HUES6 (cell line): ENCODE data around the gene ZAP70.

Experiments
- H3K27ac ChIP-seq: 2 replicates; pipeline ENCODE4 v1.7.0; 2013; ENCODE audit warnings: low read depth, mild to moderate bottlenecking, low read length, inconsistent platforms
- H3K27me3 ChIP-seq: 2 replicates; pipeline ENCODE4 v1.6.1; 2013; ENCODE audit warnings: low read length; ENCODE audit not compliant: control insufficient read depth, insufficient read depth
- H3K36me3 ChIP-seq: 2 replicates; pipeline ENCODE4 v1.6.1; 2013; ENCODE audit warnings: low read length; ENCODE audit not compliant: control insufficient read depth, insufficient read depth
- H3K4me1 ChIP-seq: 2 replicates; pipeline ENCODE4 v1.6.1; 2013; ENCODE audit warnings: low read length; ENCODE audit not compliant: control insufficient read depth, insufficient read depth
- H3K4me3 ChIP-seq: 2 replicates; pipeline ENCODE4 v1.5.1; 2013; ENCODE audit warnings: low read depth, low read length
- H3K9ac ChIP-seq: one replicate; pipeline ENCODE4 v1.6.1; 2013; ENCODE audit warnings: mild to moderate bottlenecking, low read length
- H3K9me3 ChIP-seq: 2 replicates; pipeline ENCODE4 v1.6.1; 2013; ENCODE audit warnings: low read depth, low read length; ENCODE audit not compliant: control insufficient read depth, insufficient read depth

The ZAP70 gene

DNA sequence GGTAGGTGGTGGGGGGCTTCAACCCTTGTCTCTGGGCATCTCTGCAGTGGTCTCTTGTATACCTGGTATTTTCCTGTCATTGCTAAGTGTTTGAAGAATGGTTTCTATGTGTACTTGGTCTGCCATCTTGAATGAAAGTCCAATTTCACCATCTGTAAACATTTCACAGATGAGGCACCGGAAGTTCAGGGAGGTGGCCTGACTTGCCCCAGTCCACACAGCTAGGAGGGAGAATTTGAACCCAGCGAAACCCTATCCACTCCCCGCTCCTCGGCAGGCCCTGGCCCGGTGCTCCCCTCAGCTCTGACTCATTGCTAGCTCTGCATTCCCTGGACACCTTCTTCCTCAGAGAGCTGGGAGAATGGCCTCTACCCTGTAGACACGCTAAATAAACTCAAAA, 30.5 kb downstream of the ZAP70 start:
- H3K9ac ChIP-seq: no peak overlapping the region
- H3K36me3 ChIP-seq: no peaks in the 10 kb centered on the region
- H3K27me3 ChIP-seq: no peaks in the 10 kb centered on the region
- H3K27ac ChIP-seq: no peak overlapping the region
- H3K4me3 ChIP-seq: no peak overlapping the region
- no peaks in the 10 kb centered on the region for H3K9me3 ChIP-seq
- 0 out of 2 replicates have a peak, but pooled peaks cover 7% of the 10 kb centered on the region for H3K4me1 ChIP-seq

DNA sequence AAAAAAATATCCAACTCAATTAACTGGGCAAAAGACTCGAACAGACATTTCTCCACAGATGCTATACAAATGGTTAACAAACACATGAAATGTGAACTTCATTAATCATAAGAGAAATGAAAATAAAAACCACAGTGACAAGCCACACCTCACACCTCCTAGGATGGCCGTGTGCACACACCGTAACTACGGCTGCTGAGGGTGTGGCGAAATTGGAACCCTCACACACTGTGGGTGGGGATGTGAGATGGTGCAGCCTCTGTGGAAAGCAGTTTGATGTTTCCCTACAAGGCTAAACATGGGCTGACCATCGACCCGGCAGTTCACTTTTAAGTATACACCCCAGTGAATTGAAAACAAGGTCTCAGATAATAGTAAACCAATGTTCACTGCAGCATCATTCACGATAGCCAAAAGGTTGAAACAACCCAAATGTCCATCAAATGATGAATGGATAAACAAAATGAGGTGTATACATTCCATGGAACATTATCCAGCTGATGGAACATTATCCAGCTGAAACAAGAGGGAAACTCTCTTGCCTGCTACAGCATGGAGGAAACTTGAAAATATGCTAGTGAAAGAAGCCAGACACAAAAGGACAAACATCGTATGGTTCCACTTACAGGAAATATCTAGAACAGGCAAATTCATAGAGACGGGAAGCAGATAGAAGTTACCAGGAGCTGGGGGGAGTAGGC, 32.2 kb downstream of the ZAP70 start:
- Histone ChIP-seq H3K36me3 (no peaks in the 10 kb centered on the region), H3K4me3 (no peak overlapping the region), H3K4me1 (peaks cover 17% of the 10 kb centered on the region), H3K27ac (no peak overlapping the region), H3K9me3 (no peaks in the 10 kb centered on the region), H3K9ac (no peak overlapping the region), H3K27me3 (no peaks in the 10 kb centered on the region)

DNA sequence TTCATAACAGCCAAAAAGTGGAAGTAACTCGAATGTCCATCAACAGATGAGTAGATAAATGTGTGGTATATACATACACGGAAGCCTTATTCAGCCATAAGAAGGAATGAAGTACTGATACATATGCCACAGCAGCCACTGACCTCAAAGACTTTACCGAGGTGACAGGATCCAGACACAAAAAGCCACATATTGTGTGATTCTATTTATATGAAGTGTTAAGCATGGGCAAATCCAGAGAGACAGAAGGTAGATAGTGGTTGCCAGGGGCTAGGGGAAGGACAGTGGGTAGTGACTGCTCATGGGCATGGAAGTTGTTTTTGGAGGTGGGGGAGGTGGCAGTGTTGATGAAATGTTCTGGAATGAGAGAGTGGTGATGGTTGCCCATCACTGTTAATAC, 33.9 kb downstream of the ZAP70 start:
- Histone ChIP-seq H3K27ac (no peak overlapping the region), H3K9me3 (no peaks in the 10 kb centered on the region), H3K27me3 (no peaks in the 10 kb centered on the region), H3K9ac (no peak overlapping the region), H3K4me3 (no peak overlapping the region), H3K4me1 (peaks cover 26% of the 10 kb centered on the region), H3K36me3 (no peaks in the 10 kb centered on the region)

DNA sequence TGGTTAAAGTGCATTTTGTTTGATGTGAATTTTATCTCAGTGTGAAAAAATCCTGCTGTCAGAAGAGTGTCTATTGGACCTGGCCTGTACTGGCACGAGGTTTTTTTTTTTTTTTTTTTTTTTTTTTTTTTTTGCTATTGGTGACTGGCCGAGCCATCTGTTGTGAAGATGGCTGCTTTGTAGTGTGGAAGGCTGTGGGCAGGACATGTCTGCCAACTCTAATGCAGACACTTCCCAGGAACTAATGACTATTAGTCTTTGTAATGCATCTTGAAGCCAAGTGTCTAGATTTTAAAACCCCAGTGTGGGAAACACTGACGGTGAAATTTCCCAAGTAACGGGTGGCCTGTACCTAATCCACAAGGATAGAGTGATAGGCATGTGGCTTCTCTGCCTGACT, 34.3 kb downstream of the ZAP70 start:
- H3K9me3 ChIP-seq: no peaks in the 10 kb centered on the region

DNA sequence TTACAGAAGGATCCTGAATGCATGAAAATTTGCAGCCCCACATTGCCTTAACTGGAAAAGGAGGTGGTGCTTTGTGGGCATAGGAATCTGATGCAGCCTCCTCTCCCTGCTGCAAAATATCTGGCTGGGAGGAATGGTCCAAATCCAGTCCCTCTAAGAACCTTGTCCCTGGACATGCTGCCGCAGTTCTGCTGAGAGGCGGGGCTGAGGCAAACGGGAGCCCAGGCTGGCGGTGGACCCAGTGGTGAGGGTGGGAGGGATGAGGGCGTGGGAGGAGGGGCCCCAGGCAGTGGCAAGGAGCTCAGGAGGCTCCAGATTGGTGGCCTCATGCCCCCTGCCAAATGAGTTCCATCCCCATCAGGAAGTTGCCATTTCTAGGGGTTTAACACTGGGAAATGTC, 36.2 kb downstream of the ZAP70 start:
- Histone ChIP-seq H3K27ac (no peak overlapping the region), H3K4me3 (no peak overlapping the region), H3K4me1 (peaks cover 27% of the 10 kb centered on the region), H3K27me3 (no peaks in the 10 kb centered on the region), H3K9me3 (no peaks in the 10 kb centered on the region), H3K9ac (no peak overlapping the region), H3K36me3 (no peaks in the 10 kb centered on the region)

More for the DNA sequence above, 34.3 kb downstream of the ZAP70 start:
- Histone ChIP-seq H3K27me3 (no peaks in the 10 kb centered on the region), H3K9ac (no peak overlapping the region), H3K36me3 (no peaks in the 10 kb centered on the region), H3K4me3 (no peak overlapping the region), H3K27ac (no peak overlapping the region), H3K4me1 (peaks cover 27% of the 10 kb centered on the region)

DNA sequence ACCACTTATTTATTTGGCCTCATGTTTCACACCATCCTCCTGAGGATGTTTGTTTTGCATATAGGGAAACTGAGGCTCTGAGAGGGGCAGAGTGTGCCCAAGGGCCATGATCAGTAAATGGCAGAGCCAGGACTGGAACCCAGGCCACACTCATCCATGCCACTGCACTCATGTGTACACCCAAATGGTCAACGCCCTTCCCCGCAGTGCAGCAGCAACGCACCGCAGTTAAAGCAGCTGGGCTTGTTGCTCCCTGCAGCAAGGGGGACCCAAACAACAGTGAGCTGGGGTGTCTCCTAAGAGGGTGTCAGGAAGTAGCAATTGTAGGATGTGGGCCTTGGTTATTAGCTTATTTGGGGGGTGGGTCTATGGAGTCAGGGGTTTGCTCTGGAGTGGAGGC, 36.6 kb downstream of the ZAP70 start:
- H3K27ac ChIP-seq: no peak overlapping the region
- no peaks in the 10 kb centered on the region for H3K9me3 ChIP-seq
- H3K9ac ChIP-seq: no peak overlapping the region
- H3K4me1 ChIP-seq: peaks cover 27% of the 10 kb centered on the region
- no peaks in the 10 kb centered on the region for H3K27me3 ChIP-seq
- no peaks in the 10 kb centered on the region for H3K36me3 ChIP-seq
- no peak overlapping the region for H3K4me3 ChIP-seq

DNA sequence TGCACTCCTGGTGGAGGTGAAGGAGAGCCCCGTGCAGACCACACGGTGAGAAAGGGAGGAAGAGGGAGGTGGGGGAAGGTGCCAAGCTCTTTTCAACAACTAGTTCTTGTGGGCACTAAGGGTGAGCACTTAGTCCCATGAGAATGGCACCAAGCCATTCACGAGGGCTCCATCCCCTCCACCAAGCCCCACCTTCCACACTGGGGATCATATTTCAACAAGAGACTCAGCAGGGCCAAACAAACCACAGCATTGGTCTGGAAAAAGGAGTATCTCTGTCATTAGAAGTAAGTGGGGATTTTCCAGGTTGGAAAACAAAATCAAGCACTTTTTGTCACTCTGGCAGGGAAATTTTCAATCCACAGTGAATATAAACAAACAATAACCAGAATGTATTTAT, 38.4 kb downstream of the ZAP70 start:
- Histone ChIP-seq H3K27ac (no peak overlapping the region), H3K9ac (no peak overlapping the region), H3K9me3 (no peaks in the 10 kb centered on the region), H3K4me1 (peaks cover 27% of the 10 kb centered on the region), H3K27me3 (no peaks in the 10 kb centered on the region), H3K36me3 (peaks cover 12% of the 10 kb centered on the region), H3K4me3 (no peak overlapping the region)

DNA sequence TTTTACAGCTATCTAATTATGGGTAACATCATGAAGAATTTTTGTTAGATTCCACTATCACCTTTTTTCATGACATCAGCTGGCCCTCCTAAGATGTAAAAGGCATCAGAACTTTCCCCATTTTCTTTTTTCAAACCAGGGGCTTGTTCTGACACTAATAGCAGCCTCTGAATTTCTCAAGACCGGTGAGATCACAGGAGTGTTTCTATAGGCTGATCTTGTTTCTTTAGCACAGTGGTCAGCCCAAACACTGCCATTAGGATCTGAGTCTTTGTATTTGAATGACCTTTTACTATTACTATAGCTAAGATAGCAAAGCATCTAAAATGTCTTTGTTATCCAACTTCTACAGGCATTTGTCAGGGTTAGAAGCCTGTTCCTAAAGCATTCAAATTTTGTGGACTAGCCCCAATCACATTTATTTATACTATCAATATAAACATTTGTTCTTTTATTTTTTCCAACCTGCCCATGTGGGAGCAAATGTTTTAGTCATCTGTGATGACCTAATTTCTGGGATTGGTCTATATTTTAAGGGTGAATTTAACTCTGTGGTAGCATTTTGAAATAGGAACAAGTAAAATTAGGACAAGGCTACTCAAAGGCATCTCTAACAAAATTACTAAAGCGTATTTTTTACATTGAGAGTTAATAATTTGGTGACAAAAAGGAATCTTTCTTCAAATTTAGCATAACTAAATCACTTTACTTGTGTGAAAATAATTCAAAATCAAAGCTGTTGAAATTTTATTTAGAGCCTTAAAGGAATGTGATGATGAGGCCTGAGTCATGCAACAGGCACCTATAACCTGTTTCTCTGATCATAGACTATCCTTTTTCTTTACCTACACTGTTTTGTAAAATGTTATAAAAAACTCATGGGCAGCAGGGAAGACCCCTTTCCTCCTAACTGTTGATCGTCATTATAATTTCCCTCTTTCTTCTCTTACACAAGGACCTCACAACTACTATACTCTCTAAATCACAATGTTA, 39.3 kb downstream of the ZAP70 start:
- no peaks in the 10 kb centered on the region for H3K9me3 ChIP-seq
- peaks cover 27% of the 10 kb centered on the region for H3K4me1 ChIP-seq
- H3K9ac ChIP-seq: no peak overlapping the region
- no peak overlapping the region for H3K4me3 ChIP-seq
- no peaks in the 10 kb centered on the region for H3K27me3 ChIP-seq
- H3K36me3 ChIP-seq: peaks cover 21% of the 10 kb centered on the region
- H3K27ac ChIP-seq: no peak overlapping the region

DNA sequence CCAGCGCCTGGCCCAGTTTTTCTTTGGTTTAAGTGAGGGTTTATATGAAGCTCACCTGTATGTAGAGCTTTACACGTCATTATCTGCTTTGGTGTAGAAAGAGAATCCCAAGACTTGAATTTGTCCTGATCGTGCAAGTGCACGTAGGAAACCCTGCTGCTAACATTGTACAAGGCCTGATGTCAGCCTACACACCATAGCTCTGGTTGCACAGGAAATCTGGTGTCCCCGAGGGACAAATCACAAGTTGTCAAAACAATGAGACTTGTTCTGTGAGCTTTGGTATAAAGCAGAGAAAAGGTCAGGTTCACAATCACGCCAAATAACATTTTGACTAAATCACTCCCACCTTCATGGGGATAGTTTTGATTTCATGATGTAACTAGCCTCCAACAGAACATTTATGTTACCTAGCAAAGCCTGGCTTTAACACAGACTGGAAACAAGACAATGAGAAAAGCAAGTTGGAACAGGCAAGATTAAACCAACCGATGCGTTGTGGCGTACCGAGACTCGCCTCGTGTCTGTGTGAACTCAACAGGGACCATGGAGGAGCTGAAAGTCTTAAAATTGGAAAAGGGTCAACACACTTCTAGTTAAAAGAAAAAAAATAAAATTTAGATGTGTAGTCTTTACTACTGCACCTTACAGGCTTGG, 41.4 kb downstream of the ZAP70 start:
- H3K27ac ChIP-seq: no peak overlapping the region
- no peaks in the 10 kb centered on the region for H3K27me3 ChIP-seq
- H3K36me3 ChIP-seq: peaks cover 38% of the 10 kb centered on the region
- no peak overlapping the region for H3K4me3 ChIP-seq
- H3K9ac ChIP-seq: no peak overlapping the region
- H3K4me1 ChIP-seq: peaks cover 13% of the 10 kb centered on the region
- no peaks in the 10 kb centered on the region for H3K9me3 ChIP-seq

DNA sequence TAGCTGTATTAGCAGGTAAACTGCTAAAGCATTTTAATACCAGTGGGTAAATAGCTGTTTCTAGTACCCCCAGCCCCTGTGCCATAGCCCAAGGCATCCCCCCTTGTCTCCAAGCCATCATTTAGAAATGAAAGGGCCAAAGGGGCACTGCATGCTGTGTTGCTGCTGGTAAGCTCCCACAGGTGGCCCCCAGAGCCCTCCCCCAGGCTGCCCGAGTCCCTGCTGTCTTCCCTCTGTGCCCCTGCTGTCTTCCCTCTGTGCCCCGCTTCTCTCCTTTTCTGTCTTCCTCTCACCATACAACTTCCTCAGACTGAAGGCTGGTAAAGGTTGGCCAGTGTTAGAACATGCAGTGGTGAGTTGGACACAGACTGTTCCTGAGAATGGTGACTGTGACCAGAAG, 42.1 kb downstream of the ZAP70 start:
- H3K9me3 ChIP-seq: no peaks in the 10 kb centered on the region
- no peak overlapping the region for H3K27ac ChIP-seq
- H3K4me1 ChIP-seq: peaks cover 10% of the 10 kb centered on the region
- H3K4me3 ChIP-seq: no peak overlapping the region
- peaks cover 43% of the 10 kb centered on the region for H3K36me3 ChIP-seq
- H3K9ac ChIP-seq: no peak overlapping the region
- no peaks in the 10 kb centered on the region for H3K27me3 ChIP-seq

DNA sequence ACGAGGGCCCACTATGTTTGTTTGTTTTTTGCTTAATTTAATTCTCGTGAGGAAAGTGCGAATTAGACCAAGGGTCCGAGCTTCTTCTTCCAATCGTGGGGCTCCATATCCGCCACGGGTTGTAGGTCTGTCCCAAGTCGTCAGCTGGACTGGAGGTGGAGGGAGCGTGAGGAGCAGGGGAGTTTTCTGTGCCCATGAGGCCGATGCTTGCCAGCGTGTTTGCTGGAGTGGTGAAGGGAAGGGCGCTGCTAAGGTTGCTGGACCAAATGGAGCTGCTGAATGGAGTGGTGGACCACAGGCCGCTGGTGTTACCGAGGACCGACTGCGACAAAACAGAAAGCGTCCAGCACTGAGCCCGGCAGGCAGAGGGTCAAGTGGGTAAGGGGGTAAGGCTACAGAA, 43.7 kb downstream of the ZAP70 start:
- Histone ChIP-seq H3K4me1 (peaks cover 8% of the 10 kb centered on the region), H3K27me3 (no peaks in the 10 kb centered on the region), H3K27ac (no peak overlapping the region), H3K4me3 (no peak overlapping the region), H3K9ac (no peak overlapping the region), H3K36me3 (peaks cover 58% of the 10 kb centered on the region), H3K9me3 (no peaks in the 10 kb centered on the region)
